EH (cell line): ENCODE data around the gene UCKL1.
A peak's percentile ranks its signal among the peaks of the same experiment; 100 is the strongest.

Experiments
- DNase-seq: peaks from one replicate; pipeline ENCODE4 v3.0.0-alpha.2; 2015; ENCODE audit warnings: low read depth

The UCKL1 gene

DNA sequence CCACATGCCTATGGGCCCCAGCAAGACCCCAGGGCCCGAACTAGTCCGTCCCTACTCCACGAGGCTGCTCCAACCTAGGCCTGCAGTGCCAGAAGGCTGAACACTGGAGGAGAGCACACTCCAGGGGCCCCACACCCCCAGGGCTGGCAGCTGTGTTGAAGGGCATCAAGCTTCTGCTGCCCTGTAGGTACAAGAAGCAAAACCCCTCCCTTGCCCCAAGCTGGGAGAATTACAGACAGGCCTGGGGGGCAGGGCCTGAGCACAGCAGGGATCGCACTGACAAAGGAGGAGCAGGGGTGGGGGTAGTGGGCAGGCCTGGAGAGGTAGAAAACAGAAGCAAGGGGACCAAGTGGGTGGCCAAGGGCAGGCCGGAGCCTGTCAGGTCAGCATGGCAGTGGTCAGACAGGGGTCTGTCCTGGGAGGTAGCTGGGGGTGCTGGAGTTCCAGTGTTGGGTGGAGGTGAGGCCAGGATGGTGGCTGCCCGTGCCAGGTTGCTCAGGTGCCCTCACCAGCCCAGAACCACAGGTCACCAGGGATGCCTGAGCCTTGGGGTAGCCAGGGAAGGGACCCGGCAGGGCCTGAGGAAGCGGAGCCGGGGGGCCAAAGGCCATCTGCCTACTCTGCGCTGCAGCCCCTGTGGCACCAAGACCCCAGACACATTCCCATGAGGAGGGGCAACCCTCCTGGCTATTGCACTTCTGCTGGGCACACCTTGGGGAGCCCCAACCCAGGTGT is 2.9 kb upstream of the UCKL1 start:
- no peak for DNase-seq

- DNase-seq: no peak
Observed at GRCh38 chr20:63958471-63958870, 2.3 kb upstream of the UCKL1 start.

- no peak for DNase-seq
Observed at GRCh38 chr20:63957690-63958441, 1.6 kb upstream of the UCKL1 start.

DNA sequence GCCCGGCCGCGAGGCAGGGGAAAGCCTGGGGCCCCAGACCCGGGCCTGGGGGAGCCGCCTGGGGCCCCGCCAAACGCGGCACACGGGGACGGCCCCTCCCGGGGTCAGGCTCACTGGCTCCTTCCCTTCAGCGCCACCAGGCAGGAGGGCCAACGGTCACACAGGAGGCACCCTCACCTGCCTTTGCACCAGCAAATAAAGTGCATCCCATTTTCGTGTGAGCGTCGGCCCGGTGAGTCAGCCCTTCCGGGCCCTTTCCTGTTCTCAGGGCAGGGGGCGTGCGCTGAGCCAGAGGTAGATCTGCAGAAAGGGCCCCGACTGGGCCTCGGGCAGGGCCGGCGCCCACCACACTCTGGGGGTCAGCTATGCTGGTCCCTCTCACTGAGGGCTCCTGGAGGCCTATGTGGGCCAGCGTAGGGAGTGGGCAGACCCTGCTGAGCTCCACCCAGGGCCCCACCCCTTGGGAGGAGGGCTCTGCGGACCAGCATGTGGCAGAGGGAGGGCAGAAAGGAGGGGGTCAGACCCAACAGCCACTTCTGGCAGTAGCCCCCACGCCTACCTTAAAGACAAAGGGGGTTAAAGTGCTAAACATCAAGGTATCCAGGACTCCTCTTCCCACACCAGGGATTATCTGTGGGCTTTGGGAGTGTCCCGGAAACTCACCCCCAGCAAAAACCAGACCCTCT is 931 bp upstream of the UCKL1 start:
- DNase-seq: peak; percentile 67

DNA sequence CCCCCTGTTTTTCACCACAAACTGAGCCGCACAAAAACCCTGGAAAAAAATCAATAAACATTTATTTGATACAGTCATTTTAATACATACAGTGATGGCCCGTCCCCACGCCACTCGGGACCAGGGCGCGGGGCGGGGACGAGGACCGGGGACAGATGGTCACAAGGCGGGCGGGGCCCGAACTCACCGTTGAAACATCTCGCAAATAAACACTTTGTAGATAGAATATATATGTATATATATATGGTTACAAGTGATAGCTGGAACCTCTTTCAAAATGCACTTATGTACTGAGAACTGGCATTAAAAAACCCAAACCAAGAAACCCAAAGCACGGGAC is 418 bp upstream of the UCKL1 start:
- DNase-seq: no peak

GRCh38 chr20:63955281-63955826 is 862 bp downstream of the UCKL1 start:
- DNase-seq: peak; percentile 48

- DNase-seq: no peak
Observed at GRCh38 chr20:63953764-63954429, 2.3 kb downstream of the UCKL1 start.

- no peak for DNase-seq
Observed at GRCh38 chr20:63952769-63953168, 3.4 kb downstream of the UCKL1 start.

GRCh38 chr20:63952210-63952535 is 4.0 kb downstream of the UCKL1 start:
- DNase-seq: no peak

DNA sequence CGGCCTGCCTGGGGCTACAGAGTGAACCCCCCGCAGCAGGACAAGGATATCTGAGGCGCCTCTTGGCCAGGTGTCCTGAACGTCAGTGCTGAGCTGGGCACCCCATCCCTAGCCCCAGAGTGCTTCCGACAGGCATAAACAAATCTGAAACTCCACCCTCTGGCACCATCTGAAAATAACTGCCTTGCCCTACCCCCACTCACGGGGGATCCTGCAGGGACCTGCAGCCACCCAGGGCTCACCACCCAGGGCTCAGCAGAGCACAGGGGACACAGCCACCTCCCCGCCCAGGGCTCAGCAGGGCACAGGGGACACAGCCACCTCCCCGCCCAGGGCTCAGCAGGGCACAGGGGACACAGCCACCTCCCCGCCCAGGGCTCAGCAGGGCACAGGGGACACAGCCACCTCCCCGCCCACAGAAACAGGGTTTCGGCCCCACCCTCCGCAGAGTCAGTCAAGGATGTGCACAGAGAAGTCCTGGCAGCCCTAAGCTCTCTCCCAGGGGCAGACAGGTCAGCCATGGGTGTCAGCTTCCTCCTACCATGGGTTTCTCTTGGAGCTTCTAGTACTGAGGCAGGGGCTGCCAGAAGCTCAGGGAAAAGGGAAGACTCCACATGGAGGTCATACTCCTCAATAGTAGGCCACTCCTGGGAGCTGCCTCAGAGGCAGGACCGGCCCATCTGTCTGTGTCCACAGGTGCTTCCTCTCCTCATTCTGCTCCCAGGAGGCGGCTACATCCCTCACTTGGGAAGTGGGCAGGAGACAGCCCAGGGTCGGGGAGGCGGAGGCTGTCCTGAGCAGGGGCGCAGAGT is 4.6 kb downstream of the UCKL1 start:
- DNase-seq: no peak

DNA sequence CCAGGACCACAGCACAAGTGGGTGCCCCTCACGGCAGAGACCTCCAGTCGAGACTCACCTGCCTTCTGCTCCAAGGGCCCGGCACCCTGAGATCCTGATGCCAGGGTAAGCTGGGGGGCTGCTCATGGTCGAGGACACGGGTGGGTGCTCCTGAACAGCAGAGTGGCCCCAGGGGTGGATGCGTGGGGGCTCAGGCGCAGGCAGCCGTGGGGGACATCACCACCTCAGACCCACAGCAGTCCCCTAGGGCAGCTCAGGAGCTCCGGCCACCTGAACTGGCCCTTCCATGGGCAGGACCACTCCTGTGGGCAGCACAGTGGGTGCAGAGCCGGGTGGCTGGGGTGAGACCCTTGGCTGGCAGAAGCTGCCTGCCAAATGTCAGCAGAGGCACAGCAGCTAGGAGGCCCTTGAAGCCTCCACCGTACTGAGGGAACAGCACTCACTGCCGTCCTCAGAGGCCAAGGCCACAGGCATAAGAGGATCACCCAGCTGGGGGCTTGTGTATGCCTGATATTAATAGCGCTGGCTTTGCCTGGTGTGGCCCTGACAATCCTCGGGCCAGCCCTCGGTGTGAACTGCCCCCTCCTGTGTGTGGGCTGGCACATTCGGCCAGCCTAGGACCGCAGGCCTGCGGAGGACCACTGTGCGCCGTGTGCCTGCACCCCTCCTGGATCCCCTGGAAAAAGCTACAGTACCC is 5.4 kb downstream of the UCKL1 start:
- no peak for DNase-seq

GRCh38 chr20:63947638-63948456 is 8.4 kb downstream of the UCKL1 start:
- DNase-seq: no peak

GRCh38 chr20:63946986-63947637 is 9.1 kb downstream of the UCKL1 start:
- DNase-seq: no peak

GRCh38 chr20:63945921-63946920 is 10.0 kb downstream of the UCKL1 start:
- DNase-seq: no peak

- DNase-seq: no peak
Observed at GRCh38 chr20:63945031-63945658, 11.1 kb downstream of the UCKL1 start.

DNA sequence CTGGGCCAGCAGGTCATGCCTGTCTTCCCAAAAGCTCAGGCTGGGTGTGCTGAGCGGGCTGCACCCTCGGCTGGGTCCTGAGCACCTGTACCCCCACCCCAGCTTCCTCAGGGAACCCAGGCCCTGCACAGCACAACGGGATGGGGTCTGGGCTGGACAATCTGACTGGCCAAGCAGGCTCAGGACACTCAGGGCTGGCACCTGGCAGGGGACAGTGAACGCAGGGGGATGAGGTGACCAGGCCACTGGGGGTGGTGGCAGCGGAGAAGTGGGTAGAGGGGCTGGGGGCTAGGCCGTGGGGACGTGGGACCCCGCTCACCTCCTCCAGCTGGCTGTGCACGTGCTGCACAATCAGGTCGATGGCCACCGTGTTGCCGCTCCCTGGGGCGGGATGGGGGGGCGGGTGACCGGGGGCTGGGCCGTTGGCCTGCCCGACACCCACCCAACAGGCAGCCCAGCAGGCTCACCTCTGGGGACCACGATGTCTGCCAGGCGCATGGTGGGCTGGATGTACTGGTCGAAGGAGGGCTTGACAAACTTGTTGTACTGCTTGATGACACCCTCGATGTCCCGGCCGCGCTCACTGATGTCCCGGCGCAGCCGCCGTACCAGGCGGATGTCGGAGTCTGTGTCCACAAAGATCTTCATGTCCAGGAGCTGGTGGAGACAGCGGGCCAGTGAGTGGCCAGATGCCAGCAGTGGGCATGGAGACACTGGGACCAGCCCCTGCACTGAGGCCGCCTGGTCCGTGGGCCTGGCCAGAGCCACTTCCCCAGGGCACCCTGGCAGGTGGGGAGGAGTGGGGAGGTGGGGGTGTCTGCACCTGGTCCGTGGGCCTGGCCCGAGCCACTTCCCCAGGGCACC is 11.9 kb downstream of the UCKL1 start:
- no peak for DNase-seq

- no peak for DNase-seq
Observed at GRCh38 chr20:63943808-63944077, 12.5 kb downstream of the UCKL1 start.
